Left renal pelvis (tissue), 4 donors: ENCODE measurements around the gene CRISPLD2. TPM values are rescaled to one million over a fixed set of nuclear protein-coding genes. Genes with fewer than 3 reads are reported as not detected.

ENCODE experiments used
- DNase-seq, 4 donors: peaks; one replicate each; pipeline ENCODE4 v3.0.0-alpha.2; 2013; ENCODE audit warnings: low read depth in 4 of 4, low spot score in 3 of 4
- polyA plus RNA-seq, 4 donors: library from polyadenylated mRNA; unstranded; fragments of 120-200 nt; gene quantifications; one replicate each; pipeline ENCODE4 v1.2.1, GENCODE V29; 2013; ENCODE audit not compliant: insufficient read length in 4 of 4

CRISPLD2 gene, protein sequence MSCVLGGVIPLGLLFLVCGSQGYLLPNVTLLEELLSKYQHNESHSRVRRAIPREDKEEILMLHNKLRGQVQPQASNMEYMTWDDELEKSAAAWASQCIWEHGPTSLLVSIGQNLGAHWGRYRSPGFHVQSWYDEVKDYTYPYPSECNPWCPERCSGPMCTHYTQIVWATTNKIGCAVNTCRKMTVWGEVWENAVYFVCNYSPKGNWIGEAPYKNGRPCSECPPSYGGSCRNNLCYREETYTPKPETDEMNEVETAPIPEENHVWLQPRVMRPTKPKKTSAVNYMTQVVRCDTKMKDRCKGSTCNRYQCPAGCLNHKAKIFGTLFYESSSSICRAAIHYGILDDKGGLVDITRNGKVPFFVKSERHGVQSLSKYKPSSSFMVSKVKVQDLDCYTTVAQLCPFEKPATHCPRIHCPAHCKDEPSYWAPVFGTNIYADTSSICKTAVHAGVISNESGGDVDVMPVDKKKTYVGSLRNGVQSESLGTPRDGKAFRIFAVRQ
- polyA plus RNA-seq, result 1 to 10 TPM; 6.8 to 9.9 (median 8.9) TPM

GRCh38 chr16:84819644-84820304, at the start of gene CRISPLD2:
Gene CRISPLD2 (plus strand): TSS chr16:84819985. CDS start chr16:84838496, 18,511 bp downstream.
- DNase-seq, result peak; percentile 72 to 83 (median 78)

DNA sequence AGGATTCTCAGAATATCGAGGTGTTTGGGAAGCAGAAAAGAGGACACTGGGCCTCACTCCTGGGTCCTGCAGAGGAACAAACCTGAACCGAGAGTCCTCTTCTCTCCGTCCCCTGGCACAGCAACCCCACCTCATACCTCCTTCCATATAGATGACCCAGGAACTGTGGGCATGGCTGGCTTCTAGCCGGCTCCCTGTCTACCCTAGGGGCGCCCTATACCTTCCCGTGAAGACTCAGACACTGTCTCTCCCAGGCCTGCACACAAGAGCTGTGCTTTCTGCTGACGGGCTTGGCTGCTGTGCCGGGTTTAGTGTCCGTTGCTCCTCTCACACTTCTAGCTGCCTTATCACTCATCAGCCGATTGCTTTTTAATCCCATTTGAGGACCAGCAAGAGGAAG, 46.5 kb upstream of the CRISPLD2 start:
- DNase-seq, result no peak

- DNase-seq, result no peak
These were observed 45.0 kb upstream of the CRISPLD2 start for GRCh38 chr16:84774810-84775209.

DNA sequence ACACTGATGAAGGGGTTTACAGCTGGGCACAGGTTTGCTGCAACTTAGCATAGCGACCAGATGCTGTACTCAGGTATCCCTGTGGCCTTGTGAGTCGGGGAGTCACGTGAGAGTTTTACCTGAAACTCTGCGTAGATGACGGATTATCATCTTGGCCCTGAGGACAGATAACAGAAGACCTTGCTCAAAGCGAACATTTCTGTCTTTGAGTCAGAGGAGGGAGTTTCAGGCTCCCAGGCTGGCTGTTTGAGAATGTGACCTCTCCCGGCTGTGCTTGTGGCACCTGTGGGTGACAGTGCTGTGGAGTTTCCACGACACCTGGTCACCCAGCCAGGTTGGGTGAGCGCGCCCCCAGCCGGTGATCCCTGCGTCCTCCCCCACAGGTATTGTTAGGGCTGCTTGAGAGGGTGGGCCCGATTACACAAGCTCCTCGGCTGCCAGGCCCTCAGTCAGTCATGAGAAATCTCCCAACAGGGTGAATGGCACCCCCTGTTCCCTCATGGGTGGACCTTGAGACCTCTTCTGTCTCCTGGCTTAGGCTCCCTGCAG, 44.4 kb upstream of the CRISPLD2 start:
- DNase-seq, result no peak

DNA sequence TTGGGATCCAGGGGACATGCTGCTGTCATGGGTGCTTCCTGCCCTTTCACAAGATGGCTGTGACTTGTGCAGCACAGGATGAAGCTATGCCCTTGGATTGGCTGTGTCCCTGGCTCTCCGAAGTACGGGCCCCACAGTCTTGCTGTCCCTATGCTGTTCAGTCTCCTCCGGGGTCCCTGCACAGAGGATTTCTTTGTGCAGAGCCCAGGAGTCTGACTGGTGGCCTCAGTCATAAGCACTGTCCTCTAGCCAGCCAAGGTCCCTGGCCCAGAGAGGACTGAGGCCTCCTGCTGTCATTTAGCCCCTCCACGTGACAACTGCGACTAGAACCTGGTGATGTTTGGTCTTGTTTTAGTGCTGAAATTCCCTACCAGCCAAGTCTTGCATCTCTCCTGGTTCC, 42.4 kb upstream of the CRISPLD2 start:
- DNase-seq, result no peak

DNA sequence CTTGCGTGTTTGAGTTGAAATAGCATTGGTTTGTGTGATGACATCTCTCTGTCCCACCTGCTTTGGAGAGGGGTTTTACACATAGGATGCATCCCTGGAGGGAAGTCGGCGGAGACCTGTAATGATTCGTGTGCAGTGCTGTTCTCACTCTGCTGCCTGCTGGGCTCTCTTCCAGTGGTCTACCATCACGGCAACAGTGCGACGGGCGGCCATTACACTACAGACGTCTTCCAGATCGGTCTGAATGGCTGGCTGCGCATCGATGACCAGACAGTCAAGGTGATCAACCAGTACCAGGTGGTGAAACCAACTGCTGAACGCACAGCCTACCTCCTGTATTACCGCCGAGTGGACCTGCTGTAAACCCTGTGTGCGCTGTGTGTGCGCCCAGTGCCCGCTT, 41.1 kb upstream of the CRISPLD2 start:
- no peak for DNase-seq

GRCh38 chr16:84780063-84780462, 39.7 kb upstream of the CRISPLD2 start:
- DNase-seq, result no peak

- DNase-seq, result no peak
These were observed 39.0 kb upstream of the CRISPLD2 start for GRCh38 chr16:84780544-84781376.

DNA sequence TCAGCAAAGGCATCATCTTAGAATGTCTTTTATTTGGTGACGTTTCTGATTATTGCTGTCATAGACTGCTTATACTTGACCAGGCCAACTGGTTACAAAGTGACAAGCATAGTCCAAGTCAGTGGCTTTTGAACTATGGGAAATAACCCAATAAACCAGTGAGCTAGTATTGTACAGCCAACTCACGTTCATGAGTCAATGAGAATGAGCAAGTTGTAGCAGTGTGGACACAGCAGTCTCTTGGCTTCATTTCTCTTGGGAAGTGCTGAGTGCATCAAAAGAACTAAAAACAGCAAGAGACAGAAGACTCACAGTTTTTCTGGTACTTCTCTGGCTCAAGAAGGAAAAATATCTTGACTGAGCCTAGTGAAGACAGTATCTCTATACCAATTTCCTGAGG, 36.9 kb upstream of the CRISPLD2 start:
- no peak for DNase-seq

DNA sequence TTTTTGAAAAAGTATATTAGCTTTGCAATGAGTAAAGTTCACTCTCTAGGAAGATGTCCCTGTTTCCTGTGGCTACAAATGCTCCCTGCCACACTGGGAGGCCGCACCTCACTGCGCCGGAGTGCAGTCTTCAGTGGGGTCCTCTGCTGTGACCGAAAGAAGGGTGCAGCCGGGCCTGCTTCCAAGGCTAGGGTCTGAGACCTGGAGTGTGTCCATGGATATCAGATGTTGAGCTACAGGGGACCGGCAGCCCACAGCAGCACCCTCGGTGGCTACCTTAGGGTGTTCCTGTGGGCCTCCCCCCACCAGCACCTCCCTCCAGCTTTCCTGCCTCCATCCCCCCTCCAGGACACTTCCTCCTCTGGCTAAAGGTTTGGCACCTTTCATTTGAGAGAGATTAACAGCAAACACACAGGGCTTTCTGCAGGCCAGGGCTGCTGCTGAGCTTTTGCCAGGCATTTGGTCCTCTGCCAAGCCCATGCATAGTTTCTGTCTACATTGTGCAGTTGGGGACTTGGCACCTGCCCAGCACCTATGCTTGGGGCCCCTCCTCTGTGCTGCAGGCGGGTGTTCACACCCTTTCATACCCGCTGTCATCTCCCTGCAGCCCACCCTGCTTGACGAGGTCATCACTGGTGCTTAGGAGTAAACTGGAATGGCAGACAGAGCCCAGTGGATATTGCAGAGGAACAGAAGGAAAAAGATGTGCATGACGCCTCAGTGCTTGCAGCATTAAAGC, 33.8 kb upstream of the CRISPLD2 start:
- peak in 1 of 4 donors; percentile 30 for DNase-seq

GRCh38 chr16:84786605-84787262, 33.1 kb upstream of the CRISPLD2 start:
- DNase-seq, result no peak

GRCh38 chr16:84787263-84787622, 32.5 kb upstream of the CRISPLD2 start:
- no peak for DNase-seq

- no peak for DNase-seq
These were observed 30.8 kb upstream of the CRISPLD2 start for GRCh38 chr16:84788920-84789391.

GRCh38 chr16:84789431-84789830, 30.4 kb upstream of the CRISPLD2 start:
- no peak for DNase-seq

- no peak for DNase-seq
These were observed 29.5 kb upstream of the CRISPLD2 start for GRCh38 chr16:84790301-84790700.

DNA sequence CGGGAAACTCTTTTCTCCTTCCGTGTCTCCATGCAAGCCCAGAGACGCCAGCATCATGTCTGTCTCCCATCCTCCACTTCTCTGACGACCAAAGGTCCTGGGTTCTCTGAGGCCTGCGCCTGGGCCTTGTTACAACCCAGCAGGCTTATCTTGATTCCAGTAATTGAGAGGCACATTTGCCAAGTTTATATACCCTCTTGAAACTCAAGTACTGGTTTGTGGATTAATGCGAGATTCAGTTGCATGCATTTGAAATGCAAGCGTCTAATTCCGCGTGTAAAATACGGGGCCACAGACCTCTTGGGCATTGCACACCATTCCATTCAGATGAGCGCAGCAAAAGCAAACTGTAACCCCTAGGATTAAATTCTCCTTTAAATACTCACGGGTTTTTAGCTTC, 28.7 kb upstream of the CRISPLD2 start:
- no peak for DNase-seq

- DNase-seq, result no peak
These were observed 28.3 kb upstream of the CRISPLD2 start for GRCh38 chr16:84791501-84791900.

GRCh38 chr16:84794186-84794585, 25.6 kb upstream of the CRISPLD2 start:
- DNase-seq, result no peak

- no peak for DNase-seq
These were observed 25.2 kb upstream of the CRISPLD2 start for GRCh38 chr16:84794626-84795025.
